Gastroesophageal sphincter (tissue), 3 donors: ENCODE measurements around the gene RPTOR.

Source experiments
- POLR2AphosphoS5 ChIP-seq: sonication (generic); formaldehyde crosslinking; IDR thresholded peaks from one replicate; pipeline ENCODE4 v1.6.1; 2017; ENCODE audit warnings: antibody characterized with exemption
- TF ChIP-seq, protein P1 (sequence below), 4 experiments: fragments of 200-600 bp in 2 of 4; fragments of 450-650 bp in 2 of 4; sonication (generic) in 1 of 4; IDR thresholded peaks; one replicate each; pipeline ENCODE4 v1.5.1; 2017 to 2019; ENCODE audit warnings: antibody characterized with exemption in 4 of 4, mild to moderate bottlenecking in 2 of 4, moderate library complexity in 2 of 4

- TF ChIP-seq, protein P1, sequence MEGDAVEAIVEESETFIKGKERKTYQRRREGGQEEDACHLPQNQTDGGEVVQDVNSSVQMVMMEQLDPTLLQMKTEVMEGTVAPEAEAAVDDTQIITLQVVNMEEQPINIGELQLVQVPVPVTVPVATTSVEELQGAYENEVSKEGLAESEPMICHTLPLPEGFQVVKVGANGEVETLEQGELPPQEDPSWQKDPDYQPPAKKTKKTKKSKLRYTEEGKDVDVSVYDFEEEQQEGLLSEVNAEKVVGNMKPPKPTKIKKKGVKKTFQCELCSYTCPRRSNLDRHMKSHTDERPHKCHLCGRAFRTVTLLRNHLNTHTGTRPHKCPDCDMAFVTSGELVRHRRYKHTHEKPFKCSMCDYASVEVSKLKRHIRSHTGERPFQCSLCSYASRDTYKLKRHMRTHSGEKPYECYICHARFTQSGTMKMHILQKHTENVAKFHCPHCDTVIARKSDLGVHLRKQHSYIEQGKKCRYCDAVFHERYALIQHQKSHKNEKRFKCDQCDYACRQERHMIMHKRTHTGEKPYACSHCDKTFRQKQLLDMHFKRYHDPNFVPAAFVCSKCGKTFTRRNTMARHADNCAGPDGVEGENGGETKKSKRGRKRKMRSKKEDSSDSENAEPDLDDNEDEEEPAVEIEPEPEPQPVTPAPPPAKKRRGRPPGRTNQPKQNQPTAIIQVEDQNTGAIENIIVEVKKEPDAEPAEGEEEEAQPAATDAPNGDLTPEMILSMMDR (IDR thresholded peaks at IDR 0.05) = no peak
- no peak for TF ChIP-seq POLR2AphosphoS5
Measured at GRCh38 chr17:80751070-80751945, 206.7 kb downstream of the RPTOR start.
